Colonic mucosa (tissue), 4 donors: ENCODE measurements around the gene STARD5. TPM values are rescaled to one million over a fixed set of nuclear protein-coding genes. Genes with fewer than 3 reads are reported as not detected.

Source experiments
- DNase-seq: peaks from one replicate; pipeline ENCODE4 v3.0.0-alpha.2; 2020
- H3K27ac ChIP-seq: fragments of 200-600 bp; one replicate; pipeline ENCODE4 v1.8.0; 2021
- H3K27me3 ChIP-seq: fragments of 200-600 bp; one replicate; pipeline ENCODE4 v1.8.0; 2021
- H3K36me3 ChIP-seq: fragments of 200-600 bp; one replicate; pipeline ENCODE4 v1.8.0; 2021
- H3K4me1 ChIP-seq: fragments of 200-600 bp; one replicate; pipeline ENCODE4 v1.8.0; 2021; ENCODE audit warnings: mild to moderate bottlenecking
- H3K4me3 ChIP-seq: fragments of 200-600 bp; one replicate; pipeline ENCODE4 v1.8.0; 2021
- H3K9ac ChIP-seq, 2 donors: one replicate each; pipeline ENCODE4 v1.7.0; 2013; ENCODE audit warnings: control low read depth in 2 of 2, low read depth in 2 of 2, low read length in 2 of 2
- H3K9me3 ChIP-seq: fragments of 200-600 bp; one replicate; pipeline ENCODE4 v1.8.0; 2021
- CTCF ChIP-seq: fragments of 200-600 bp; IDR thresholded peaks from one replicate; pipeline ENCODE4 v1.8.0; 2022; ENCODE audit warnings: antibody characterized with exemption, mild to moderate bottlenecking
- intact Hi-C: fragments of 100-400 bp; cut with DNase I; formaldehyde crosslinking; loops from one replicate; pipeline ENCODE4 v1.14.1; 2022
- total RNA-seq, 2 donors: library from RNA; stranded (reverse); fragmentation: NEBNext Ultra II Directional in 1 of 2; extraction: Animal tissue kit (Norgen Biotek cat#: 25700) in 1 of 2; gene quantifications; one replicate each; pipeline ENCODE4 v1.2.1, GENCODE V29; 2021
- donor health status: healthy.
- donor health status: DM: no; HTN: no; CAD: no.
- donor health status: DM: no; HTN: no; CAD: no.

STARD5 gene
- total RNA-seq, 2 donors from 2014 or later, result 34.7 to 38.7 TPM

GRCh38 chr15:81362790-81363189 is 38.8 kb upstream of the STARD5 start:
- no peak for TF ChIP-seq CTCF
- Histone ChIP-seq H3K9me3 (no peaks in the 10 kb centered on the region), H3K27me3 (no peaks in the 10 kb centered on the region), H3K4me1 (no peaks in the 10 kb centered on the region), H3K36me3 (no peaks in the 10 kb centered on the region), H3K9ac (no peak overlapping the region), H3K27ac (no peak overlapping the region), H3K4me3 (no peak overlapping the region)
- intact Hi-C loops, result no loop called here
- no peak for DNase-seq

GRCh38 chr15:81361891-81362290 is 38.0 kb upstream of the STARD5 start:
- no peak overlapping the region for H3K4me3 ChIP-seq
- no peak for DNase-seq
- no peaks in the 10 kb centered on the region for H3K4me1 ChIP-seq
- no peaks in the 10 kb centered on the region for H3K36me3 ChIP-seq
- H3K9me3 ChIP-seq, result no peaks in the 10 kb centered on the region
- intact Hi-C loops, result no loop called here
- no peaks in the 10 kb centered on the region for H3K27me3 ChIP-seq
- no peak overlapping the region for H3K27ac ChIP-seq
- no peak overlapping the region for H3K9ac ChIP-seq
- TF ChIP-seq CTCF, result no peak

- Histone ChIP-seq H3K9me3 (no peaks in the 10 kb centered on the region), H3K36me3 (no peaks in the 10 kb centered on the region), H3K9ac (no peak overlapping the region), H3K27ac (no peak overlapping the region), H3K27me3 (no peaks in the 10 kb centered on the region), H3K4me1 (no peaks in the 10 kb centered on the region), H3K4me3 (no peak overlapping the region)
- intact Hi-C loops, result no loop called here
- TF ChIP-seq CTCF, result no peak
- no peak for DNase-seq
Measured at GRCh38 chr15:81360491-81360890, 36.5 kb upstream of the STARD5 start.

- Histone ChIP-seq H3K4me1 (no peaks in the 10 kb centered on the region), H3K9me3 (no peaks in the 10 kb centered on the region)
- intact Hi-C loops, result no loop called here
Measured at GRCh38 chr15:81358248-81358647, 34.3 kb upstream of the STARD5 start.

GRCh38 chr15:81357180-81357686 is 33.3 kb upstream of the STARD5 start:
- no peaks in the 10 kb centered on the region for H3K36me3 ChIP-seq
- intact Hi-C loops, result no loop called here
- H3K4me3 ChIP-seq, result no peak overlapping the region
- H3K27me3 ChIP-seq, result no peaks in the 10 kb centered on the region
- TF ChIP-seq CTCF, result no peak
- H3K4me1 ChIP-seq, result no peaks in the 10 kb centered on the region
- no peaks in the 10 kb centered on the region for H3K9me3 ChIP-seq
- H3K9ac ChIP-seq, result no peak overlapping the region
- H3K27ac ChIP-seq, result no peak overlapping the region
- DNase-seq, result no peak

More at GRCh38 chr15:81358248-81358647, 34.3 kb upstream of the STARD5 start:
- Histone ChIP-seq H3K4me3 (no peak overlapping the region), H3K36me3 (no peaks in the 10 kb centered on the region), H3K9ac (no peak overlapping the region), H3K27me3 (no peaks in the 10 kb centered on the region), H3K27ac (no peak overlapping the region)
- DNase-seq, result no peak
- no peak for TF ChIP-seq CTCF
